Activated naive CD8-positive, alpha-beta T cell treated with anti-CD3 and anti-CD28 coated beads, Interleukin-2, amount 50 U/mL, for 16 hours (primary cell): ENCODE data around the gene PLIN1.
A peak's percentile ranks its signal among the peaks of the same experiment; 100 is the strongest.

Source experiments
- DNase-seq: peaks from one replicate; pipeline ENCODE4 v3.0.0-alpha.2; 2020; ENCODE audit warnings: low read depth, low spot score

PLIN1 gene

GRCh38 chr15:89652666-89653065 lies 26.5 kb downstream of the PLIN1 start:
- no peak for DNase-seq

GRCh38 chr15:89652131-89652530 lies 27.0 kb downstream of the PLIN1 start:
- no peak for DNase-seq

DNA sequence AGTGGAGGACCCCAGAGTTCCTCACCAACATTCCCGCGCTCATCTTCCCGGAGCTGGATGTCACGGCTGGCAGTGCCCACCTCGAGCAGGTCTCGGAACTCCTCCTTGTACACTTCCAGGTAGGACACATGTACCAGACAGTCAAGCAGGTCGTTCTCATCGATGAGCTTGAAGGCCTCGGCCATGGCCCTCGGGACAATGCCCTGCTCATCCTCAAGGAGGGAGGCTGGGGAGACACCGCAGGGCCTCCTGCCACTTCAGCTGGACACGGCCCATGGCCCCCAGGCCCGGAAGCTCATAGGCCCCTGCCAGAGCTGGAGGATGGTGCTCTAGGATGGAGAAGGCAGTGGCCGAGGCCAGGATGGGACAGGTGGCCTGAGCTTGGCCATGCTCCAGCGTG lies 29.5 kb downstream of the PLIN1 start:
- no peak for DNase-seq

DNA sequence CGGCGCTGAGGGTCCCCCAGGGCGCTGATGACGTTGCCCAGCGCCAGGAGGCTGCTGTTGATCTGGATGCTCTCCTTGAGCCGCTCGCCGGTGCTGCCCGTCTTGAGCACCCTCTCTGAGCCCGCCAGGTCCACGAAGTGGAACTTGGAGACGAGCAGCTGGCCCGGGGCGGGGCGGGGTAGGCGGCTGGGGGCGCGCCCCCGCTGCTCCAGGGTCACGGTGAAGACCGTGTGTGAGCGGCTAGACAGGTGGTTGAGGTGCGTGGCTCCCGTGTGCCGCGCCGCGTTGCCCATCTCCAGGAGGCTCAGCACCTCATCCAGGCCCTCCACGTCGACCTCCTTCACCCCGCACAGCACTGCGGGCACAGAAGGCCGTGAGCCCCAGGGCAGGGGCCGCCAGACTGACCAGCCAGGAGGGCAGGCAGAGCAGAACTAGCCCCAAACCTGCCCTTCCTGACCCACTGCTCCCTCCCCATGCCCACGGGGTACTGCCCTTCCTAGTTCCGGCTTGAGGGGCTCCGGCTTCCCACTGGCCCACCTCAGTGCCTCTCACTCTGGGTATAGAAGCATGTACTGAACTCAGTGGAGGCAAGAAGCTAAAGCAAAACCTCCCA lies 30.0 kb downstream of the PLIN1 start:
- no peak for DNase-seq

GRCh38 chr15:89648106-89649012 lies 30.8 kb downstream of the PLIN1 start:
- DNase-seq = no peak

GRCh38 chr15:89647191-89647851 lies 31.8 kb downstream of the PLIN1 start:
- peak; percentile 15 for DNase-seq

- DNase-seq = no peak
These were observed 32.6 kb downstream of the PLIN1 start for GRCh38 chr15:89646416-89647141.

DNA sequence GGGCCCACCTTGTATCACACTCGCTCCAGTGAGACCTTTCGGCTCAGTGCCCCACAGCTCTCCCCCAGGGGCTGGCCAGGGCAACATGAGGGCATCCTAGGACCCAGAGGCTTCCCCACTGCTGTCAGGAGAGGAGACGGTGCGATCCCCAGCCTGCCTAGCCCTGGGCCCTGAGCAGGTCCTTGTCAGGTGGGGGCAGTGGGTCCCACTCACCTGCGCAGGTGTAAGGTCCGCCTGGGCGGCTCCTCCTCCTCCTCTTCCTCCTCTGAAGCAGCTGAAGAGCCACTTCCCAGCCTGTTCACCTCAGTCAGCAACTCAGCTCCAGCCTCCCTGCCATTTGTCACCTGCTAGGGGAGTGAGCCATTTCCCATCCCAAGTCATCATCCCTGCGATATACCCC lies 33.5 kb downstream of the PLIN1 start:
- no peak for DNase-seq

GRCh38 chr15:89642106-89642505 lies 37.1 kb downstream of the PLIN1 start:
- no peak for DNase-seq

DNA sequence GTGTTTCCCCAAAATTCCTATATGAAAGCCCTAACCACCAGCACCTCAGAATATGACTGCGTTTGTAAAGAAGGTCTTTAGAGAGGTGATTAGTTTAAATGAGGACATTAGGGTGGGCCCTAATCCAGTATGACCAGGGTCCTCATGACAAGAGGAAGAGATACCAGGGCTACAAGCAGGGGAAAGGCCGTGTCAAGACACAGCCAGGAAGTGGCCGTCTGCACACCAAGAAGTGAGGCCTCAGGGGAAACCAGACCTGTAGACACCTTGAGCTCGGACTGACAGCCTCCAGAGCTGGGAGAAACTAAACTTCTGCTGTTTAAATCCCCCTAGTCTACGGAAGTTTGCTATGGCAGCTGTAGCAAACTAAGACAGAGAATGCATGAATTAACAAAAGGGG lies 38.1 kb downstream of the PLIN1 start:
- no peak for DNase-seq

- no peak for DNase-seq
These were observed 38.9 kb downstream of the PLIN1 start for GRCh38 chr15:89640245-89640644.

DNA sequence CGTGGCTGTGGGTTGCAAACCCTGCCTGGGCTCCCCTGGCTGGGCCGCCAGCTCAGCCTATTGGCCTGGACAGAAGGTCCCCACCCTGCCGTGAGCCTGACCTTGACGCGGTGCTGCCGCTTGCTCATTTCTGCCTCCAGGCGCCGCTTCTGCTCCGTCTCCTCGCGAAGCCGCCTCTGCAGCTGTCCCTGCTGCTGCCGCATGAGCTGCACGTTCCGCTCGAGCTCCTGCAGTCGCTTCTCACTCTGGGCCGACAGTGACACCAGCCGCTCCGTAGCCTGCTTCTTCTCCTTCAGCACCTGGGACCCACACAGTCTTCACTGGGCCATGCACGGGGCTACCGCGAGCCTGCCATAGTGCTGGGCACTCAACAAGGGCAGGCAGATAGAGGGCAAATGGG lies 45.6 kb downstream of the PLIN1 start:
- DNase-seq = no peak

- DNase-seq = no peak
These were observed 46.4 kb downstream of the PLIN1 start for GRCh38 chr15:89632563-89633430.

DNA sequence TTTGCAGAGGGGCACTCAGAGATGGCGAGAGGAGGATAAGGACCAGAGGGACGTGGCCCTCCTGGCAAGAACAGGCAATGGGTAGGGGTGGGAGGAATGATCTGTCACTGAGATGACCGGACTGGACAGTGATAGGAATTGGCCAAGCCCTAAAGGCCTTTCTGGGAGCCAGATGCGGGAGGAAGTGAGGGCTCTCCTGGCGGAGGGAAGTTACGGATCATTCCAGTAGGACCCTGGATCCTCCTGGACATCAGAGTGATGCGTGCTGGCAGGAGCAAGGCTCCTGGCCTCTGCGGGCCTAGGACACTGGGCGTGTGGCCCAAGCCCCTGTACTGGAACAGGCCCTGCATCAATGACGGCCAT lies 47.3 kb downstream of the PLIN1 start:
- no peak for DNase-seq

DNA sequence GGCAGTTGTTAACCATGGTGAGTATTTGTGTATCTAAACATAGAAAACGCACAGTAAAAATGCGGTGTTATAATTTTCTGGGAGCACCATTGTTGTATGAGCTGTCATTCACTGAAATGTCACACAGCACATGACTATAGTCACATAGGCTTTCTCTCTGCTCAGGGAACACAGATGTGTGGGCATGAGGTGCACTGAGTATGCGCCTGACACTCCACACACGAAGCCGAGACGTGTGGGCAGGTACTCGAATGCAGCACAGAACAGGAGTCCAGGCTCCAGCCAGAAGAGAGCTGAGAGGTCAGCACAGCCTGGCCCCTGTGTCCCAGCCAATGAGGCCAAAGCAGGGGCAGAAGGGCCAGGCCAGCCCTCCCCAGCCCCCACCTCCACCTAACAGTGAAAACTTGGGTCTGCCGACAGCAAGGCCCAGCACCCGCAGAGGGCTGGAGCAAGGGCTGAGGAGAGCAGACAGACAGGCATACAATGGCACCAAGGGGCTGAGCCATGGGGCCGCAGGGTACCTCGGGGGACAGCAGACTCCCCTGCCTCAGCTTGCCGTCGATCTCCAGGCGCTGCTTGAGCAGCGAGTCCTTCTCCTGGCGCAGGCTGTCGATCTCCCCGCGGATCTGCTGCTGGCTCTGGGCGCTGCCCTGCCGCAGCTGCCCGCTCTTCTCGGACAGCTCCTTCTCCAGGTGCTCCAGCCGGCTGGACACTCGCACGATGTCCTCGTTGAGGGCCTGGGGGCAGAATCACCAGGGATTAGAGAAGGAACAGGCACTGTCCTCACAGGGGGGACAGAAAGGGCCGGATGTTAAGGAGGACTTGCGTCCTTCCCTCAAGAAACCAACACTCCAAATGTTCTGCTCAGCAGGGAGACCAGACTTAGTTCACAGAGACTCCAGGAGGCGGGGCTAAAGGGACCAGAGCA lies 47.9 kb downstream of the PLIN1 start:
- DNase-seq = no peak

- no peak for DNase-seq
These were observed 48.9 kb downstream of the PLIN1 start for GRCh38 chr15:89630260-89630659.

GRCh38 chr15:89629829-89630228 lies 49.3 kb downstream of the PLIN1 start:
- DNase-seq = no peak

- no peak for DNase-seq
These were observed 50.1 kb downstream of the PLIN1 start for GRCh38 chr15:89628806-89629715.

DNA sequence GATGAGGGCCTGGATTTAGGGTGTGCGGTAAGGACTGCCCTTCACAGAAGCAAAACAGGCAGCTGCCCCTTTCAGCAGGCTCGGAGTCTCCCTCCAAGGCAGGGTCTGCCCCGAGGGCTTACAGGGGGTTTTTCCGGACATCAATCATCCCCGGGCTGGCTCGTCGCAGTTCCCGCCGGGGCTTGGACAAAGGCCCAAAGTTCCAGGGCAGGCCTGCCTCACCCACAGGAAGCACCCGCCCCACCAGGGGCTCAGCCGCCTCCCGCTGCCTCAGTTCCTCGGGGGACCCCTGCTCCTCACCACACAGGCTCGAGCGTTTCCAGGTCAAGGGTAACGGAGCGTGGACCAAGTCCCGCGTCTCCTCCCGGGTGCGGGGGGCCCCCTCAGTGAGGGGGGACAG lies 50.9 kb downstream of the PLIN1 start:
- no peak for DNase-seq
